CD4-positive, alpha-beta T cell treated with Interferon gamma for 1 hour (primary cell): ENCODE results near the gene PHETA1.
"Not testable (repeated sequence)": the region's sequence is repeated elsewhere in the genome, so short reads cannot be mapped to it uniquely, and the experiment has no call there.

Experiments
- DNase-seq: peaks from one replicate; pipeline ENCODE4 v3.0.0-alpha.2; 2020

The PHETA1 gene

GRCh38 chr12:111405149-111405858 is 36.4 kb upstream of the PHETA1 start:
- DNase-seq, result peak; percentile 98

GRCh38 chr12:111404362-111405148 is 35.7 kb upstream of the PHETA1 start:
- DNase-seq, result peak; percentile 44

GRCh38 chr12:111402490-111402824 is 33.6 kb upstream of the PHETA1 start:
- not testable (repeated sequence) for DNase-seq

GRCh38 chr12:111401167-111401605 is 32.3 kb upstream of the PHETA1 start:
- no peak for DNase-seq

- DNase-seq, result not testable (repeated sequence)
These were observed 31.0 kb upstream of the PHETA1 start for GRCh38 chr12:111399741-111400404.

- no peak for DNase-seq
These were observed 29.6 kb upstream of the PHETA1 start for GRCh38 chr12:111398530-111398929.

- peak; percentile 84 for DNase-seq
These were observed 28.0 kb upstream of the PHETA1 start for GRCh38 chr12:111396726-111397445.

- not testable (repeated sequence) for DNase-seq
These were observed 27.4 kb upstream of the PHETA1 start for GRCh38 chr12:111396271-111396670.

- no peak for DNase-seq
These were observed 26.7 kb upstream of the PHETA1 start for GRCh38 chr12:111395336-111396187.

GRCh38 chr12:111394480-111394879 is 25.6 kb upstream of the PHETA1 start:
- no peak for DNase-seq

GRCh38 chr12:111393700-111394300 is 24.9 kb upstream of the PHETA1 start:
- DNase-seq, result peak; percentile 57

- no peak for DNase-seq
These were observed 22.0 kb upstream of the PHETA1 start for GRCh38 chr12:111390910-111391309.

- DNase-seq, result no peak
These were observed 20.7 kb upstream of the PHETA1 start for GRCh38 chr12:111389635-111390034.

- no peak for DNase-seq
These were observed 18.9 kb upstream of the PHETA1 start for GRCh38 chr12:111387747-111388323.

- no peak for DNase-seq
These were observed 18.0 kb upstream of the PHETA1 start for GRCh38 chr12:111386885-111387284.

- no peak for DNase-seq
These were observed 15.7 kb upstream of the PHETA1 start for GRCh38 chr12:111384596-111384995.

- DNase-seq, result no peak
These were observed 11.2 kb upstream of the PHETA1 start for GRCh38 chr12:111379942-111380554.

- DNase-seq, result no peak
These were observed 8.5 kb upstream of the PHETA1 start for GRCh38 chr12:111377440-111377839.

GRCh38 chr12:111373231-111373630 is 4.3 kb upstream of the PHETA1 start:
- DNase-seq, result not testable (repeated sequence)

GRCh38 chr12:111369496-111370220 is 763 bp upstream of the PHETA1 start:
- DNase-seq, result no peak
